GM10266 (cell line): ENCODE results near the gene PDXK.

ENCODE experiments used
- DNase-seq: peaks from one replicate; pipeline ENCODE4 v3.0.0; 2012; ENCODE audit errors: extremely low spot score
- TF ChIP-seq, protein P1 (sequence below): IDR thresholded peaks from 2 replicates; pipeline ENCODE4 v1.5.1; 2012; ENCODE audit warnings: mild to moderate bottlenecking, low read depth; ENCODE audit not compliant: control insufficient read depth, insufficient read depth; ENCODE audit errors: missing control alignments

PDXK gene

DNA sequence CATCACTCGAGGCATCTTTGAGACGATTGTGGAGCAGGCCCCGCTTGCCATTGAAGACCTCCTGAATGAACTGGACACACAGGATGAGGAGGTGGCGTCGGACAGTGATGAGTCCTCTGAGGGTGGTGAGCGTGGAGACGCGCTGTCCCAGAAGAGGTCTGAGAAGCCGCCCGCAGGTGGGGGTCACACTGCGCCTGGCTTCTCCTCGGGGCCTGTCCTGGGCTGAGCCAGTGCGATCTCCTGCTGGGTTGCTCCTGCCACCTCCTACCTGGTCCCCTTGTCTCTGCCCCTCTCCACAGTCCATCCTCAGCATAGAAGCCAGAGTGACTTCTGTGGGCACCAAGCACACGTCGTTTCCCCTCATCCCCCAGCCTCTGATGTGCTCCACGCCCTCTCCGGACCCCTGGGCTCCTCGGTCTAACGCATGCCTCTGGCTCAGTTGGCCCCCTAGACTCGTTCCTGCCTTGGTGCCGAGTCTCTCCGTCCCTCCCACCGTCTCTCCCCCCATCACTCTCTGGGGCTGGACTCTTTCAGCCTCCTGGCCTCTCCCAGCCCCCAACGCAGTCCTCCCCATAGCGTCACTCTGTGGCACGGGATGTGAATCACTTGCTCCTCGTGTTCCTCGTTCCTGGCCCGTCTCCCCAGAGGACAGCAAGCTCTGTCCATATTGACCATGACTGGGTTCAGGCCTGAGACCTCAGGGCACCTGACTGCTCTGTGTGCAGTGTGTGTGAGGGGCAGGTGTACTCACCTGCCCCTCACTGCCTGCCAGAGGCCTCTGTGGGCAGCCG, 79.2 kb downstream of the PDXK start:
- TF ChIP-seq, protein P1, sequence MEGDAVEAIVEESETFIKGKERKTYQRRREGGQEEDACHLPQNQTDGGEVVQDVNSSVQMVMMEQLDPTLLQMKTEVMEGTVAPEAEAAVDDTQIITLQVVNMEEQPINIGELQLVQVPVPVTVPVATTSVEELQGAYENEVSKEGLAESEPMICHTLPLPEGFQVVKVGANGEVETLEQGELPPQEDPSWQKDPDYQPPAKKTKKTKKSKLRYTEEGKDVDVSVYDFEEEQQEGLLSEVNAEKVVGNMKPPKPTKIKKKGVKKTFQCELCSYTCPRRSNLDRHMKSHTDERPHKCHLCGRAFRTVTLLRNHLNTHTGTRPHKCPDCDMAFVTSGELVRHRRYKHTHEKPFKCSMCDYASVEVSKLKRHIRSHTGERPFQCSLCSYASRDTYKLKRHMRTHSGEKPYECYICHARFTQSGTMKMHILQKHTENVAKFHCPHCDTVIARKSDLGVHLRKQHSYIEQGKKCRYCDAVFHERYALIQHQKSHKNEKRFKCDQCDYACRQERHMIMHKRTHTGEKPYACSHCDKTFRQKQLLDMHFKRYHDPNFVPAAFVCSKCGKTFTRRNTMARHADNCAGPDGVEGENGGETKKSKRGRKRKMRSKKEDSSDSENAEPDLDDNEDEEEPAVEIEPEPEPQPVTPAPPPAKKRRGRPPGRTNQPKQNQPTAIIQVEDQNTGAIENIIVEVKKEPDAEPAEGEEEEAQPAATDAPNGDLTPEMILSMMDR: no peak
- no peak for DNase-seq

DNA sequence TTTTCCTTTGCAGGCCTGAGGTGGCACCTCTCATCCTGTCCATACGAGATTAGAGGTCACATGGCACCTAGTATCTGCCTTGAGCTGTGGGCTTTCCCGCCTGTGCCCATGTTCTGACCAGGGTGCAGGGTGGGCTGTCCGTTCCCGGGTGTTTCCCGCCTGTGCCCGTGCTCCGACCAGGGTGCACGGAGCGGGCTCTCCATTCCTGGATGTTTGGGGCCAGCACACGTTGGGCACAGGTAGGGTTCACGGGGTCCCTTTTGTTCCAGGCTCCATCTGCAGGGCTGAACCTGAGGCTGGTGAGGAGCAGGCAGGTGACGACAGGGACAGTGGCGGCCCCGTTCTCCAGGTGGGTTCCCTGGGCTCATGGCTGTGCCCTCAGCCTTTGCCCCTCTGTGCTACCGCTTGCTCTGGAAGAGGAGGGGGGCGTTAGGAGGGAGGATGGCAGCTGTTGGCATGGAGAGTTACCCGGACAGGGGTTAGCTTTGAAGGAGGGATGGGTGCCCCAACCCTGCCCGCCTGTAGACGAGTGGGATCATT, 80.4 kb downstream of the PDXK start:
- no peak for DNase-seq
- TF ChIP-seq, protein P1: no peak

DNA sequence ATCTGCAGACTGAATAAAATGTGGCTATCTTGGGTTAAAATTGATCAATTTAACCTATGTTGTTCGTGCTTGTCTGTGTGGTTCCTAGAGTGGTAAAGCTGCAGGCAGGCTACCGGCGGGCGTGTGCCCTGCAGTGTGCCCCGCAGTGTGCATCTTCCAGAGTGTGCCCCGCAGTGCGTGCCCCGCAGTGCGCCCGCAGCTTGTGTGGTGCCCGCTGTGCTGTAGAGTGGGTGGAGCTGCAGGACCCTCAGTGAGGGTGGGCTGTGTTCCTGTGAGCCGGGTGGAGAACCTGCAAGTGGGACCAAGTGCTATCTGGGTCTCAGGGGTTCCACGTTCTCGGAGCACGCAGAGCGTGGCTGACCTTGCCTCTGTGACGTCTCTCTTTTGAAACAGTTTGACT, 81.2 kb downstream of the PDXK start:
- DNase-seq: no peak
- TF ChIP-seq, protein P1: no peak

DNA sequence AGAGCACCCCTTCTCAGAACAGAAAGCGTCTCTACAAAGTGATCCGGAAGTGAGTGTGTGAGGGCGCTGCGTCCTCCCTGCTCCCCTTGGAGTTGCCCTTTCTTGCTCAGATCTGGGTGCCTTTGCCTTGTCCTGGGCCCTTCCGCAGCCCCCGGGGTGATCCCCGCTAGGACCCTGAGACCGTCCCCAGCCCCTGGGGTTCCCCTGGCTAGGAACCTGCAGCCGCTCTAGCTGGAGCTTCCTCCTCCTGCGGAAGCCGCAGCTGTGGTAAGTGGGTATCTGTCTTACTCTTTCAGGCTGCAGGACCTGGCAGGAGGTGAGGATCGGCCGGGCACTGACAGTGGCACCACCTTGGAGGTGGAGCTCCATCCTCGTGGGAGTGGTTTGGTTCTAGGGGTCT, 81.6 kb downstream of the PDXK start:
- DNase-seq: no peak
- TF ChIP-seq, protein P1: no peak

DNA sequence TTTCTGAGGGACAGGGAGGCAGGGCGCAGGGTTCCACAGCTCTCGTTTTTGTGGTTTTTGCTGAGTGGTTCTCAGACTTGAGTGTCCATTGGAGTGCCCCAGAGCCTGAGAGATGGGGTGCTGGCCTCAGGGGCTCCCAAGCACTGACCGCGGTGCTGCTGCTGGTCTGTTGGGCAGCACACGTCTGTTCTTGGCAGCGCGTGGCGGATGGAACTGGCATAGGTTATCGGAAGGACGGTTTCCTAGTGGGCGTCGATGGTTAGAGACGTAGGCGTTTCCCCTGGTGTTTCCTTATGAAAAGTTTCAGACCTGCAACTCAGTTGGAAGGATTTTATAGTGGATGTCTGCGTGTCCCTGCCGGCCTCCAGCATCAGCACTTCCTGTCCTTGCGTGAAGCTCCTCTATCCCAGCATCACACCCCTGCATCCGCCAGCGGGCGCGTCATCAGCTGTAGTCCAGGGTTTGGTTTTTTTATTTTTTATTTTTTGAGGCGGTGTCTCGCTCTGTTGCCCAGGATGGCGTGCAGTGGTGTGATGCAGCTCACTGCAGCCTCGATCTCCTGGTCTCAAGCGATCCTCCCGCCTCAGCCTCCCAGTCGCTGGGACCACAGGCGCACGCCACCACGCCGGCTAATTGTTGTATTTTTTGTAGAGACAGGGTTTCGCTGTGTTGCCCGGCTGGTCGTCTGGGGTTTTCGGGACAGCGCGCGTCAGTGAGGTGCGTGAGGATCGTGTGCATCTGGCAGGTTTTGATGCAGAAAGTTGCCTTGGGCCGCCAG, 82.3 kb downstream of the PDXK start:
- TF ChIP-seq, protein P1: no peak
- no peak for DNase-seq

DNA sequence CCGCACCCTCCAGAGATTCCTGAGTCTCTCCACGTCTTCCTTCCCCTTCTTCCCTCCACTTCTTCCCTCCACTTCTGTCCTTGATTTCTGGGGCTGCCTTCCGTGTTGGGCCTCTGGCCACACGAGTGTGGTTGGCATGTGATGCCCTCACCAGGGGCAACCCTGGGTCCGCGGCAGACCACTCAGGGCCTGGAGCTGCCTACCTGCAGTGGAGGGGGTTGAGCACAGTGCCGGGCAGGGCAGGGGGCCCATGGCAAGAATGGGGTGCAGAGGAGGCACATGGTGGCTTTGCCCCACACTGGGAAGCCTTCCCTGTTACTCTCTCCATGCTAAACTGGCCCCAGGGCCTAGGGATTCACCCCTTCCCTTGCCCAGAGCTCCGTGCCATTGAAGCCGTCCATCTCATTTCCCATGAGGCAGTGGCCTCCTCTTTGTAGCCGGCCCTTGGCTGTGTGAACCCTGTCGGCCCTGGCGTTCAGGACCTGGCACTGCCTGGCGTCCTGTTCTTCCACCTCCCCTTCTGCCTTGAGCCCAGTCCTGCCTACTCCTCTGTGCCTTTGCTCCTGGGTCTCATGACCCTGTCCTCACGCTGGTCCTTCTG, 83.9 kb downstream of the PDXK start:
- DNase-seq: no peak
- TF ChIP-seq, protein P1: no peak
